ENCODE results near the gene AGT.
"Not testable (repeated sequence)": the region's sequence is repeated elsewhere in the genome, so short reads cannot be mapped to it uniquely, and the experiment has no call there.

The AGT gene

DNA sequence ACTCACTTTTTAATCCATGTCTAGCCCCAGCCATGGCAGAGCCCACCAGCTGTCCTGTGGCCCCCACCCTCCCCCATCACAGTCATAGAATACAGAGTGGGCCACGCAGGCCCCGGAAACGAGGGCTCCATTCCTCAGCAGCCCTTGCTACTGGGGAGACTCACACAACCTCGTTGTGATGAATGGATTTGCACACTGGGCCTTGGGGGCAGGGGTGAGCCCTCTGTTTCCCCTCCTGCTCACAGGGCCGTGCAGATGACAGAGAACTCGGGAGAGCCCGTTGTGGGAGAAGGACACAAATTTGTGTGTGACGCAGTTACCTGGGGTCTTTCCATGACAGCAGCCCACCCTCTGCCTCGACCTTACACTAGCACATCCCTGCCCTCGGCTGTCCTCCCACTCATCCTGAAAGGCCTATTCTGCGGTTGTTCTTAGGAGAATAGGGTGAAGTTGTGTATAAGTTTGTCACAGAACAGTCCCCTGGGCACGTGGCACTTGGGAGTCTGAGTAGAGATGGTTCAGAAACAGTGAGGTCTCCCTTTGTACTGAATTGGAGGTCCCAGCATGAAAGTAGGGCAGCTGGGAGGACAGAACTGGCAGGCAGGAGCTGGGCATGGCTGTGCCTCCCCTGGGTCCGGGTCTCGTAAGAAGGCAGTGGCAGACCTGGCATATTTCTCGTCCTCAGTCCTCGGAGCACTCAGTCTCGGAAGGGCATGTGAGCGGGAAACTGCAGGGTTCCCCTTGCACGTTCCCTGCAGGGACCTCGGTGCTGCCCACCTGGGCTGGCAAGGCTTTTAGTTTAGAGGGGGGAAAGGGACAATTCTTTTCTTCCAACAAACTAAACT is 6.8 kb downstream of the AGT start:
- DNase-seq: no peak

DNA sequence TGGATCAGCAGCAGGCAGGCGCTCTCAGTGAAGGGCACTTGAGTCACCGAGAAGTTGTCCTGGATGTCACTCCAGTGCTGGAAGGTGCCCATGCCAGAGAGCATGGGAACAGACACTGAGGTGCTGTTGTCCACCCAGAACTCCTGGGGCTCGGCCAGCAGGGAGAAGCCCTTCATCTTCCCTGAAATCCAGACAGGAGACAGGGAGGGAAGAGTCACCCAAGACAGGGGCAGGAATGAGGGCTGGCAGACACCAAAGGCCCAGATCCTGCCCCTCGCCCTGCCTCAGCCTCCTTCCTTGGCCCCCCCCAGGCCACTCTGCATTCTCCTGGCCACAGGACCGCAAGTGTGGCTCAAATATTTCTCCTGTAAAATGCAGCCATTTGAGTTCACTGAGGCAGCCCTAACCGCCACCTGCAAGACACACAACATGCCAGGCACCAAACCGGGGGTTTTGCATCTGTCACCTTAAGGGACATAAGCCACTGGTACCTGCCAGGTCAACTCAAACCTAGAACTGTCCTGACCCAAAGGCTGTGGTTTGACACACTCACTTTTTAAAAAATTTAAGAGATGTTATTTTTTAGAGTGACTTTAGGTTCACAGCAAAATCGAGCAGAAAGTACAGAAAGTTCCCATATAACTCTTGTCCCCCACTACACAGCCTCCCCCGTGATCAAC is 7.8 kb downstream of the AGT start:
- DNase-seq: no peak

DNA sequence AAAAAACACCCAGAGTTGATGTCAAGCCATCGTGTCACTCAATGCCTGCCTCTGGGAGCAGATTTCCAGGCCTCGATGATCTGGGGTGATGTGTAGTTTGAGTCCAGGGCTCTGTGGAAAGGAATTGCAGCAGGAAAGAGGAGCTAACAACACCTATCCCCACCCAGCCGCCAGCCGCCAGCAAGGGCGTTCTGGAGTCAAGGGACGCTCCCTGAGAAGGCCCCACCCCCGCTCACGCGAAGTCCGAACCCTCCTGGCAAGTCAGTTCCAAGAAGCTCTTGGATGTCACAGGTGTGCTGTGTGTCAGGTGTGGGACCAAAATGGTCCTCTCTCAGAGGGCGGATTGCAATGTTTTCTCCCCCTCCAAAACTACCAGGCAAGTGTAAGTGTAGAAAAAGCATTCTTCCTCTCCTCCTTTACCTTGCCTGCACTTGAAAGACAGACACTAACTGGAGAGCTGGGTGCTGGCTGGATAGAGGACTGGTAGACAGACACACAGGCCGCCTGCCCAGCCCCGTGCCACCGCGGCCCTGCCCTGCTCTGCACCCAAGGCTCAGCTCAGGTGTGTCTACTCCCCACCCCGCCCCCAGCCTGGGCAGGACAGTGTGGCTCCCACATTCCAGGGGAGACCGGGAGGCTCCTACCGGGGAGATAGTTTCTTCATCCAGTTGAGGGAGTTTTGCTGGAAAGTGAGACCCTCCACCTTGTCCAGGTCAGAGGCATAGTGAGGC is 8.5 kb downstream of the AGT start:
- no peak for DNase-seq

DNA sequence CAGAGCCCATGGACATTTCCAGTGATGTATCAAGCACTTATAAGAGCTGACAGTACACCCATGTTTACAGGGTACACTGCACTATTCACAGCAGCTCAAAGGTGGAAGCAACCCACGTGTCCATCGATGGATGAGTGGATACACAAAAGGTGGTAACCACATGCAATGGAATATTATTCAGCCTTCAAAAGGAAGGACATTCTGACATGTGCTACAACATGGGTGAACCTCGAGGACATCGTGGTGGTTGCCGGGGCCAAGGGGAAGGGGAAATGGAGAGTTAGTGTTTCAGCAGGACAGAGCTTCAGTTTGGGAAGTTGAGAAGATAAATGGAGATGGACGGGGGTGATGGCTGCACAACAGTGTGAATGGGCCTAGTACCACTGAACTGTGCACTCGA is 9.1 kb downstream of the AGT start:
- DNase-seq: no peak

DNA sequence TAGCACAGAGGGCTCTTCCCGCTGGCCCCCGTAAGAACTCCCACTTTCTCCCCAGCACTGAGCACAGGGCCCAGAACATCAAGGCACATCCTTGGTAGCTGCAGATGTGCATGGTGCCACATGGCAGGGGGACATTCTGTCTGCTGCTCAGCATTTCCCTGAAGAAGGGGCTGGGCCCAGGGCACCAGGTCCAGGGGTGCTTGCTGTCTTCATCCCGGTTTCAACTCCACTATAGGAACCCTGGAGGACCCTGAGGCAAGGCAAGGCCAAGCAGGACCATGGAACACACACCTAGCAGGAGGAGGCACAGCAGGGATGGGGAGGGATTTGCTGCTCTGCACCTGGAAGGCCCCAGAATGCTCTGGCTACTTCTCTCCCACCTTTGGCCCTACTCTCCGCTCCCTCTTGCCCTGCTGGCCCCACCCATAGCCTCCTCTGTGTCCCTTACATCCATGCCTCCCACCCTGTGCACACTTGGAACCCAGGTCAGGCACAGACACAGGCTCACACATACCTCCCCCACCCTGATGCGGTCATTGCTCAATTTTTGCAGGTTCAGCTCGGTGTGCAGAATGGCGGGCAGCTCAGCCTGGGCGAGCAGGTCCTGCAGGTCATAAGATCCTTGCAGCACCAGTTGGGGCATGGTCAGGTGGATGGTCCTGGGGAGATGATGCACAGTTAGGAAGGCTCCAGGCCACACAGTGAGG is 10.1 kb downstream of the AGT start:
- DNase-seq: no peak

DNA sequence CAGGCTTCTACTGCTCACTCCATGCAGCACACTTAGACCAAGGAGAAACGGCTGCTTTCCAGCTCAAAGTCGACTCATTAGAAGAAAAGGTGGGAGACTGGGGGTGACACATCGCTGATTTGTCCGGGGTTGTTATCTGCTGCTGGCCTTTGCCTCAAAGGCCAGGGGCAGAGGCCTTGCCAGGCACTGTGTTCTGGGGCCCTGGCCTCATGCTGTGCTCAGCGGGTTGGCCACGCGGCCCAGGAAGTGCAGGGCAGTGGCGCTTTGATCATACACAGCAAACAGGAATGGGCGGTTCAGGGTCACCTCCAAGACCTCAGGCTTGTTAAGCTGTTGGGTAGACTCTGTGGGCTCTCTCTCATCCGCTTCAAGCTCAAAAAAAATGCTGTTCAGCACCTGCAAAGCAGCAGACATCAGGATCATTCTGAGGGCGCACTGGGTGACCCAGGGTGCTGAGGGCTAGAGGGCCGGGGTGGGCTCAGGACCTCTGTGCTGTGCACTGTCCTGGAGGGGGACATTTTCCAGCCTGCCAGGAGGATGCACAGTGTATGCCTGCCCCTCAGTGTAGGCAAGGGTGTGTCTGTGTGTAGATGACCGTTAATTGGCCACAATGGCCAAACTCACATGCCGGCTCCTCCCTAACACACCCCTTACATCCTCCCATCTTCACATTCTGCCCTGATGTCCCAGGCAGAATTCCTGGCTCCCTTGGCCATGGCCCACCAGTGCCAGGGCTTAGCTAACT is 10.8 kb downstream of the AGT start:
- DNase-seq: no peak

DNA sequence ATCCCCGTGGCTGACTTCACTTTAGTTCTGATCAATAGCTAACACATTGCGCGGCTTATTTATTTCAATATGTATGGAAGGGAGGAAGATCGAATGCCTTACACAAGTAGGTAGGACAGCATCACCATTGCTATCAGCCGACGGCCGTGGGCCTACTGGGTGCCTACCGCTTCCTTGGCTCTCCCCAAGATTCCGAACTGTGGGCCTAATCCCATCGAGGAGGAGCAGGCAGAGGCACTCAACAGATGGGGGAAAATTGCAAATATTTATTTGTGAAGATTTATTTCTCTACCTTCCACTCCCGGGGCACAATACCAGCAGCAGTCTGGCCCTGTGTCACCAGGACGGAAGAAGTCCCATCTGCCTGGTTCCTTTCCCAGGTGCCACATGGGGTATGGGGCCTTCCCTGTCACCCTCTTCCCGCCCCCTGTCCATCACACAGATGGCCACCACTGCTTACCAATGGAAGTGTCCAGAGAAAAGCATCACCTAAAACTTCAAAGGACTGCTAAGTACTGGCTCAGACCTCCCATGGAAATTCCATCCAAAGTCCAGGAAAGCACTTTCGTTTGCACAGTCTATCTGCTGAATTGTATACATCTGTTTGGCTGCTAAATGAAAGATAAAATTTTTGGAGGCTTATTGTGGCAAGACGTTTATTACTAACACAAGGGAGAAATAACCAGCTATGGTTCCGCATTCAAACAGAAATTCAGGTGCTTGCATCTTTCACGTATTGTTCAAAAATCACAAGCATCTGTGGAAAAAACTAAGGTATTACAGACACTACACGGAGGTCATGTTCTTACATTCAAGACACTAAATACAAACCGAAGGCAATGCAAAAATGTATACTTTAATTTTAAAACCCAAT is 11.8 kb downstream of the AGT start:
- no peak for DNase-seq

DNA sequence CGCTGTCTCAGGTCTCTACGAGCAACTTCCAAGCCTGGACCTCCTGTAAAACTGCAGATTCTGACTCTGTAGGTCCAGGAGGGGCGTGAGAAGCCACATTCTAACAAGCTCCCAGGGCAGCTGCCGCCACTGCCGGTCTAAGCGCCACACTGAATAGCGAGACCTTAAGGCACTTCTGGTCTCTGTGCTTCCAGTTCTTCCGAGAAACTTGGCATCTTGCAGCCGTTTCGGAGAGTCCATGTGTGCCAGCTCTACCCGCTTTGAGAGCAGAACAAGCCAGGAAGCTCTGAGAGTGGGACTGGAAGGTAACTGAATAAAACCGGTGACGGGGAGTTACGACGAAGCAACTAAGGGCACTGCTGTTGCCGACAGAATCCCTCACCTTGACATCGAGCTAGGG is 12.5 kb downstream of the AGT start:
- no peak for DNase-seq

- no peak for DNase-seq
Measured at GRCh38 chr1:230700132-230700531, 13.8 kb downstream of the AGT start.

DNA sequence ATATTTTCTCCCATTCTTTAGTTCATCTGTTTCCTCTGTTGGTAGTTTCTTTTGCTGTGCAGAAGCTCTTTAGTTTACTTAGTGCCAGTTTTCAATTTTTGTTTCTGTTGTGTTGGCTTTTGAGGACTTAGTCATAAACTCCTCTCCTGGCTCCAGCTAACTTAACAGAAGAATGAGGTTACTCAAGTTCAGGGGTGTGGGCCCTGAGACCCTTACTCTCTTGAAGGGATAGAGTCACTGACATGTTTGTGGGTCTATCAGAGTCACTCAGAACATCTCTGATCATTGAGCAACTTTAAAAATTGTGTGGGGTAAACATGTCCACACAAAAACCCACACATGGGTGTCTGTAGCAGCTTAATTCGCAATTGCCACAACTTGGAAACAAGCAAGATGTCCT is 14.2 kb downstream of the AGT start:
- no peak for DNase-seq

DNA sequence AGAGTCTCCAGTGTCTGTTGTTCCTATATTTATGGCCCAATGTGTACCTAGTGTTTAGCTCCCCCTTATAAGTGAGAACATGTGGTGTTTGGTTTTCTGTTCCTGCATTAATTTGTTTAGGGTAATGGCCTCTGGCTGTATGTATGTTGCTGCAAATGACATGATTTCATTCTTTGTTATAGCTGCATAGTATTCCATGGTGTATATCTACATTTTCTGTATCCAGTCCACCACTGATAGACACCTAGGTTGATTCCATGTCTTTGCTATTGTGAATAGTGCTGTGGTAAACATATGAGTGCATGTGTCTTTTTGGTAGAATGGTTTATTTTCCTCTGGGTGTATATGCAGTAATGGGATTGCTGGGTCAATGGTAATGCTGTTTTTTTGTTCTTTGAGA is 15.0 kb downstream of the AGT start:
- not testable (repeated sequence) for DNase-seq

- no peak for DNase-seq
Measured at GRCh38 chr1:230698130-230698529, 15.8 kb downstream of the AGT start.

GRCh38 chr1:230696722-230697437 is 17.0 kb downstream of the AGT start:
- DNase-seq: no peak

DNA sequence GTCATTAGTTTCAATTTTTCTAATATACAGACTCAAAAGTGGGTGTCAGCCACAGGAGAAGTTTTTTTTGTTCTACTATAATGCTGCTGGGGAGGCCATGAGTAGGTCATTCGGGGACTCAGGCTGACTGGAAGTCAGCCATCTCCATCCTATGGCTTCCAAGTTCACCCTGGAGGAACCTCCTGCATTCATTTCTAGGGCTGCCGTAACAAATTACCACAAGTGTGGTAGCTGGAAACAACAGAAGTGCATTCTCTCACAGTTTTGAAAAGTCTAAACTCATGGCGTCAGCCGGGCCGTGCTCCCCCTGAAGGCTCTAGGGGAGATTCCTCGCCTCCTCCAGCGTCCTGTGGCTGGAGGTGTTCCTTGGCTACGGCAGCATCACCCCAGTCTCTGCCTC is 17.7 kb downstream of the AGT start:
- DNase-seq: no peak

DNA sequence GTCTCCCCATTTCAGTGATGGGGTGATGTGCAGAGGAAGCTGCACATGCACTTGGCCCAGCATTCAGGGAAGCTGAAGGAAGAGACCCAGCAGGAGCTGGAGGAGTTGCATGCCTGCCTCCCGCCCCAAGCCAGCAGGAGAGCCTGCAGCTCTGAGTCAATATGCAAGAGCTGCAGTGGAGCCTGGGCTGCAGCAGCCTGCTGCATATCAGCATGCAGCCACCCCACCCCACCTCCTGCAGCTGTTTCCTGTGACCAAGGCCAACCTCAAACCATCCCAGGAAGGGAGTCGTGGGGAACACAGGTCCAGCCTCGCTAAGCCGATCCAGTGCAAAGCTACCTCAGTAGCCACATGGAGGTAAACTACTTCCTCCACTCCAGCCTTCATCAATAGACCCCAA is 18.9 kb downstream of the AGT start:
- DNase-seq: no peak

GRCh38 chr1:230694464-230694863 is 19.5 kb downstream of the AGT start:
- no peak for DNase-seq

- DNase-seq: no peak
Measured at GRCh38 chr1:230693777-230694176, 20.1 kb downstream of the AGT start.

DNA sequence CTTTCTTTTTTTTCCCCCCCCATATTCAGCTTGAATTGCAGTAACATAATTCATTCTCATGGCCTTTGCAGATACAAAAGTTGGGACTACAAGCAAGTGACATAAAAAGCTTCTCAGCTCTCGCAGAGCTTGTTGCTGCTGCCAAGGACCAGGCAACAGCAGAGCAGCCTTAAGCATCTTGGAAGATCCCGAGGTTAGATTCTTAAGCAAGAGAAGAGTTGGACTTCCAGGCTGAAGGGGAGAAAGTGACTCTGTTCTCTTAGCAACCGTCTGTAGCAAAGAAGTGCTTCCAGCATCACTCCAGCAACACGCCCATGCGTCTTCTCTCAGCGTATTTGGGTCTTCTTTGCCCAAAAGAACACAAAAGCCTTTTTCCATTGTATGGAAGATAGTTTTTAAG is 20.7 kb downstream of the AGT start:
- DNase-seq: no peak

DNA sequence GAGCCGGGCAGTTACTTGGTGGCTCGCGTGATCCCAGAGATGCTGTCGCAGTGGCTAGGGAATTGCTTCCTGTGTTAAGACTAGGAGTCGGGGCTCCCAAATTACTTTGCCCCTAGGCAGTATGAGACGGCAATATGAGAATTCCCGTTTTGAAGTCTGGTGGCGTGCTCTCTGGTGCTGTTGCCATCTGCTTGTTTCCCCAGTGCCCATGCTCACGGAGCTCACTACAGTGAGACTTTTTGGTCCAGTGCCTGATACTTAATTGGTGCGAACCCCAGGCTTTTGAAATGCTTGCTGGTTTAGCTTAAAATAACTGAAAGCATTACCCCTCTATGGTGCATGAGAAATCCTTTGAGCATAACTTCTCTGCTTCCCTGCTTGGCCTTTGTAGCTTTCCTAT is 22.3 kb downstream of the AGT start:
- no peak for DNase-seq

DNA sequence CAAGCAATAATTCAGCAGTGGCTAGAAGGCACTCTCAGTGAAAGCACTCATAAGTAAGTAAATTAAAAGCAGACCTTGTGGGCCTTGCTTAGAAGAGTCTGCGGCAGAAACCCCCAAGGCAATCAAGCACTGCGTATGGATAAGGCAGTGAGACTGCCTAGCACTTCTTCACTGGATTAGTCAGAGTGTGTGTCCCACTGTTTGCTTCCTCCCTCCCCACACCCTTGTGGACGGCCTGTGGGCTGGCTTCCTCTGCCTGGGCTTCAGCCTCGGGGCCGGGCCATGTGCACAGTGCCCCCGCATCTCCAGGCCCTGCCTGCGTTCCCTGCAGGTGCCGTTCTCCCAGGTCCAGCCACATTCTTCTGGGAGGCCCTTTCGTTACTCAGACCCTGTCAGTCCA is 23.8 kb downstream of the AGT start:
- DNase-seq: no peak

DNA sequence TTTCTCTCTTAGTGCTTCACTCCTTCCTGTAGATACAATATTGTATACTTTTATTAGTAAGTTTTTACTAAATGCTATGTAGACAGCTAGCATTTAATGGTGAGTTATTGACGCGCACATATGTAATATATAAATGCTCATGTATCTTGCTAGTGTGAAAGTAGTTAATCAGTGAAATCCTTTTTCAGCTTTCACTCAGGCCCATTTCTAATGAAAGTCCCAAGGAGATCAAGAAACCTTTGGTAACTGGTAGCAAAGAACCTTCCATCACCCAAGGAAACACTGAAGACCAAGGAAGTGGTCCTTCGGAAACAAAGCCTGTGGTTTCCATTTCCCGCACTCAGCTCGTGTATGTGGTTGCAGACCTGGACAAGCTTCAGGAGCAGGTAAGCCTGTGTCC is 27.2 kb downstream of the AGT start:
- no peak for DNase-seq

Data from activated CD4-positive, alpha-beta T cell treated with anti-CD3 and anti-CD28 coated beads, Interleukin-2, amount 50 U/mL, for 1 hour (primary cell).